Embryonic facial prominence (tissue), 1 donor: Measurements from ENCODE around the gene PRPS2.
A peak's percentile ranks its signal among the peaks of the same experiment; 100 is the strongest.

Experiments
- DNase-seq: peaks from one replicate; pipeline ENCODE4 v3.0.0-alpha.2; 2016; ENCODE audit errors: extremely low spot score

PRPS2 gene

GRCh38 chrX:12791257-12792228, at the start of gene PRPS2:
Gene PRPS2 (plus strand): TSS chrX:12791412. CDS start chrX:12791498, 86 bp downstream.
- peak; percentile 25 for DNase-seq

GRCh38 chrX:12741416-12741815, 49.8 kb upstream of the PRPS2 start:
- DNase-seq, result no peak

- DNase-seq, result no peak
Observed at GRCh38 chrX:12747433-12747832, 43.8 kb upstream of the PRPS2 start.

GRCh38 chrX:12751887-12752286, 39.3 kb upstream of the PRPS2 start:
- no peak for DNase-seq

GRCh38 chrX:12753366-12753765, 37.8 kb upstream of the PRPS2 start:
- DNase-seq, result no peak

GRCh38 chrX:12758291-12758690, 32.9 kb upstream of the PRPS2 start:
- no peak for DNase-seq

GRCh38 chrX:12767856-12768255, 23.4 kb upstream of the PRPS2 start:
- DNase-seq, result no peak

GRCh38 chrX:12768491-12768890, 22.7 kb upstream of the PRPS2 start:
- DNase-seq, result no peak

GRCh38 chrX:12770440-12770839, 20.8 kb upstream of the PRPS2 start:
- no peak for DNase-seq

- DNase-seq, result no peak
Observed at GRCh38 chrX:12771445-12772069, 19.7 kb upstream of the PRPS2 start.

- DNase-seq, result no peak
Observed at GRCh38 chrX:12777670-12778069, 13.5 kb upstream of the PRPS2 start.

- no peak for DNase-seq
Observed at GRCh38 chrX:12779534-12779933, 11.7 kb upstream of the PRPS2 start.

- no peak for DNase-seq
Observed at GRCh38 chrX:12788645-12789044, 2.6 kb upstream of the PRPS2 start.

- DNase-seq, result no peak
Observed at GRCh38 chrX:12789976-12790375, 1.2 kb upstream of the PRPS2 start.

- no peak for DNase-seq
Observed at GRCh38 chrX:12790885-12791256, 341 bp upstream of the PRPS2 start.

- DNase-seq, result no peak
Observed at GRCh38 chrX:12792711-12793110, 1.5 kb downstream of the PRPS2 start.

GRCh38 chrX:12794654-12795053, 3.4 kb downstream of the PRPS2 start:
- DNase-seq, result no peak

- no peak for DNase-seq
Observed at GRCh38 chrX:12798601-12799000, 7.4 kb downstream of the PRPS2 start.

GRCh38 chrX:12799118-12799517, 7.9 kb downstream of the PRPS2 start:
- DNase-seq, result no peak

GRCh38 chrX:12802741-12803140, 11.5 kb downstream of the PRPS2 start:
- no peak for DNase-seq

GRCh38 chrX:12804655-12805054, 13.4 kb downstream of the PRPS2 start:
- DNase-seq, result no peak

GRCh38 chrX:12805333-12805732, 14.1 kb downstream of the PRPS2 start:
- no peak for DNase-seq

GRCh38 chrX:12811658-12812057, 20.4 kb downstream of the PRPS2 start:
- DNase-seq, result no peak
